WI38 (cell line): Measurements from ENCODE around the gene AGO3.

Source experiments
- H3K4me3 ChIP-seq: 2 replicates; pipeline ENCODE4 v1.5.1; 2011; ENCODE audit warnings: low read depth, mild to moderate bottlenecking, control low read depth, low read length
- TF ChIP-seq, protein P1 (sequence below): IDR thresholded peaks from 2 replicates; pipeline ENCODE4 v1.5.1; 2012; ENCODE audit warnings: low read depth, mild to moderate bottlenecking, control low read depth, low read length

Gene AGO3

DNA sequence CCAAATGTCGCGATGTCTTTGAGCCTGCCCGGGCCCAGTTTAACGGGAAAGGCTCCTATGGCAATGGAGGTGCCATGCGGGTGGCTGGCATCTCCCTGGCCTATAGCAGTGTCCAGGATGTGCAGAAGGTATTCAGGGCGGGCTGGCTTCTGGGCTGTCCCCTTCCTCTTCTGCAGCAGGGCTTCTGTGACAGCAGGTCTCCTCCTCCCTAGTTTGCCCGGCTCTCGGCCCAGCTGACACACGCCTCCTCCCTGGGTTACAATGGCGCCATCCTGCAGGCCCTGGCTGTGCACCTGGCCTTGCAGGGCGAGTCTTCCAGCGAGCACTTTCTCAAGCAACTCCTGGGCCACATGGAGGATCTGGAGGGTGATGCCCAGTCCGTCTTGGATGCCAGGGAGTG, 160.8 kb downstream of the AGO3 start:
- H3K4me3 ChIP-seq: no peak overlapping the region
- TF ChIP-seq, protein P1, sequence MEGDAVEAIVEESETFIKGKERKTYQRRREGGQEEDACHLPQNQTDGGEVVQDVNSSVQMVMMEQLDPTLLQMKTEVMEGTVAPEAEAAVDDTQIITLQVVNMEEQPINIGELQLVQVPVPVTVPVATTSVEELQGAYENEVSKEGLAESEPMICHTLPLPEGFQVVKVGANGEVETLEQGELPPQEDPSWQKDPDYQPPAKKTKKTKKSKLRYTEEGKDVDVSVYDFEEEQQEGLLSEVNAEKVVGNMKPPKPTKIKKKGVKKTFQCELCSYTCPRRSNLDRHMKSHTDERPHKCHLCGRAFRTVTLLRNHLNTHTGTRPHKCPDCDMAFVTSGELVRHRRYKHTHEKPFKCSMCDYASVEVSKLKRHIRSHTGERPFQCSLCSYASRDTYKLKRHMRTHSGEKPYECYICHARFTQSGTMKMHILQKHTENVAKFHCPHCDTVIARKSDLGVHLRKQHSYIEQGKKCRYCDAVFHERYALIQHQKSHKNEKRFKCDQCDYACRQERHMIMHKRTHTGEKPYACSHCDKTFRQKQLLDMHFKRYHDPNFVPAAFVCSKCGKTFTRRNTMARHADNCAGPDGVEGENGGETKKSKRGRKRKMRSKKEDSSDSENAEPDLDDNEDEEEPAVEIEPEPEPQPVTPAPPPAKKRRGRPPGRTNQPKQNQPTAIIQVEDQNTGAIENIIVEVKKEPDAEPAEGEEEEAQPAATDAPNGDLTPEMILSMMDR: no peak

DNA sequence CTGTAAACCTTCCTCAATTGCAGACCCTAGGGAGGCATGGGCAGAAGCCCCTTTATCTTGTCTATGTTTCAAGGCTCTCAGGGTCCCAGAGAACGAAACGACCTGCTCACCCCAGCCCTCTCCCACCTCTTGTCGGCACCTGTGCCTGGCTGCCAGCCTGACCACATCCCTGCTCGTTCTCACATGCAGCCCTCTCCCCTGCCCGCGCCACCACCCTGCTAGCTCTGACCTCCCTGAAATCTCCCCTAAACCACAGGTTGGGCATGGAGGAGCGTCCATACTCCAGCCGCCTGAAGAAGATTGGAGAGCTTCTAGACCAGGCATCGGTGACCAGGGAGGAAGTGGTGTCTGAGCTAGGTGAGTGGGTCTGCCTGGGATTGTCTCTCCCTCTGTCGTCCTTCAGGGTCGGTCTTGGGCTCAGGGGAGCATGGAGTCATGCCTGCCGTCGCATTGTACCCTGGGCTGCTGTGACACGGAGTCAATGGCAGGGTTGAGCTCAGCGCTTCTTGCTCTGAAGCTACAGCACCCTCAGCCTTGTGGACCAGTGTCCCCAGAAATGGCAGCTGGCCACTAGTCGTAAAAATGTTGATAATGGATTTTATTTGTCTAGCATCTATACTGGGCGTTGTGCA, 161.4 kb downstream of the AGO3 start:
- TF ChIP-seq, protein P1: no peak
- H3K4me3 ChIP-seq: no peak overlapping the region

DNA sequence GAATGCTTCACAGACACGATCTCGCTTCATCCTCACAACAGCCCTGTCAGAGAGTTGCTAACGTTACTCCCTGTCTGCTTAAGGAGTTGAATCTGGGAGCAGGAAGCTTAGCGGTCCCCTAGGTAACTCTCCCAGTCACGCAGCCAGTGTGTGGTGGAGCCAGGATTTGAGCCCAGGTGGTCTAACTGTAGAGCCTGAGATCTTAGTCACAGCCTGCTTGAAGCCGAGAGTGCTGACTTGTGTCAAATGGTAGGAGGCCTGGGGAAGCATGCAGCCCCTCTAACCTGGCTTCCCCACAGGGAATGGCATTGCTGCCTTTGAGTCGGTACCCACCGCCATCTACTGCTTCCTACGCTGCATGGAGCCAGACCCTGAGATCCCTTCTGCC, 161.9 kb downstream of the AGO3 start:
- no peak overlapping the region for H3K4me3 ChIP-seq
- TF ChIP-seq, protein P1: no peak

DNA sequence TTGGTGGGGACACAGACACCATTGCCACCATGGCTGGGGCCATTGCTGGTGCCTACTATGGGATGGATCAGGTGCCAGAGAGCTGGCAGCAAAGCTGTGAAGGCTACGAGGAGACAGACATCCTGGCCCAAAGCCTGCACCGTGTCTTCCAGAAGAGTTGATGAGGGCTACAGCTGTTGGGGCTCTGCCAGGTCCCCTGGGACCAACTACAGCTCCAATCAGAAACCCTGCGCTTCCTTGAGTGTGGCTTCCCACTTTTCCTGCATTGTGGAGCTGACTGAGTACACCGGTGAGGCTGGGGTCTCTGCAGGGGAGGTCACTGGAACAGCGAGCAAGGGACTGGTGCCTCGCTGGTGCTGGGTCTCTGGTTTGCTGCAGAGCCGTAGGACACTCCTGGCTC, 162.3 kb downstream of the AGO3 start:
- no peak overlapping the region for H3K4me3 ChIP-seq
- TF ChIP-seq, protein P1: no peak

DNA sequence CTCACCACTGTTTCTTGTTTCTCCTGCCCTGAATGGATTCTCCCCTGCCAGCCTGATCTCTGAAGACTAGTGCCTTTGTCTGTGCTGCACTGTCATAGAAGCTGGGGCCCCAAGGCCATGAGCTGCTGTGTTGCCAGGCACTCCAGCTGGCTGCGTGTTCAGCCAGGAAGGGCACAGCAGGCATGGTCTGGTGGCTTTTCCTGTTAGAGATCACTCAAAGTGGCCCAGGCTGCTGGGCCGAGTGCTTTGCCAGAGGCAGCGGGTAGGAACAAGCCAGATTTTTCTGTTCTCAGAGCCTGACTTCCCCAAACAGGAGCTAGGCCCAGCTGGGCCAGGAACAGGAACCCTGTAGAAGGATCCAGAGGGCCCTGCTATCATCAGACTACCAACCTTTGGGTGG, 163.0 kb downstream of the AGO3 start:
- TF ChIP-seq, protein P1: no peak
- no peak overlapping the region for H3K4me3 ChIP-seq

DNA sequence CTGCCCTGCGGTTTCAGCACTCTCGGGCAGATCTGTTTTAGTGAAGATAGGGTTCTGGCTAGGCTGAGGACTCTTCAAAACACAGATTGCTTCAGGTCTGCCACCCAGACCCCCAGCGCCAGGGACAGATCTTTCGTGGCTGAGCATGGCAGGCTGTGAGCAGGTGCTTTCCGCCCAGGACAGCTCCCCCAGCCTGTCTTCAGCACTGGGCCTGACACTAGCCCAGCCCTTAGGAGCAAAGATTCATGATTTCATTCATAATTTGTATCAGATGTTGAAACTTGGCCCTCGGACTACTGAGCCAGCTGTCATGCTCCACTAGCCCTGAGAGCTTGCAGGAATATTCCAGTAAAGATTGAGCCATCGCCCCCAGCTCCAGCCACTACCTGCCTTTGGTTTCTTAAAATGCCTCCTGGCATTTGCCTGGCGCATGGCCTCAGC, 163.7 kb downstream of the AGO3 start:
- no peak overlapping the region for H3K4me3 ChIP-seq
- TF ChIP-seq, protein P1: no peak

DNA sequence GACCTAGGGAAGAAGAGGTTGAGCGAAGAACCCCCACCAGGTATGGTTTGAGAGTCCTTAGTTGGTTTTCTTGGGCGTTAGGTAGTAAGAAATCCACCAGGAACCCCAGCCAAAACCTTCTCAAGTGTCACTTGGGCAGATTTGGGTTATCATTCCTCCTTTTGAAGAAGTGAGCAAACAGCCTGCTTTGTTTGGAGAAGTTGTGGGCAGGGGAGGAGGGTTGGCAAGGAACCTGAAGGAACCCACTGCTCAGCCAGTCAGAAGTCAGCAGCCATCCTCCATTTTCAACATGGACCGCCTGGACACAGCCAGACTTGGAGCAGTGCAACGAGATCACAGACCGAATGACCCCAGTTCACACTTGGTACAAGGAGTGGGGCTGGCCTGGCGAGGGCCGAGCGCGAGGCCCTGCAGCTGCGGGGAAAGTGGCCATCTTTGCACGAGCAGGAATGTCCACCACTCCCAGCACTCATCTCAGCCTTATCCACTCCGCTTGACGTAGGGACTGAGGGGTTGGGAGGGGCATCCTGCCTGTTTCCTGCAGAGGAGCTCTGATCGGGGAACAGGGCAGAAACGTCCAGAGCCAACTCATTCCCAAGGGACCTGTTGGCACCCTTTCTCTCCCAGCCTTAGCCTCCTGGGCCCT, 165.0 kb downstream of the AGO3 start:
- TF ChIP-seq, protein P1: no peak

More for the DNA sequence above, 165.0 kb downstream of the AGO3 start:
- no peak overlapping the region for H3K4me3 ChIP-seq
